Measurements from ENCODE around the gene TRPM5.

TRPM5 gene

GRCh38 chr11:2451916-2452315 lies 7.6 kb upstream of the TRPM5 start:
- DNase-seq: no peak

GRCh38 chr11:2451336-2451735 lies 7.0 kb upstream of the TRPM5 start:
- no peak for DNase-seq

- no peak for DNase-seq
Measured at GRCh38 chr11:2450321-2451041, 6.2 kb upstream of the TRPM5 start.

- DNase-seq: no peak
Measured at GRCh38 chr11:2449548-2450320, 5.4 kb upstream of the TRPM5 start.

- DNase-seq: no peak
Measured at GRCh38 chr11:2448661-2449547, 4.6 kb upstream of the TRPM5 start.

- DNase-seq: no peak
Measured at GRCh38 chr11:2447951-2448650, 3.8 kb upstream of the TRPM5 start.

GRCh38 chr11:2447253-2447950 lies 3.1 kb upstream of the TRPM5 start:
- DNase-seq: no peak

GRCh38 chr11:2446590-2447252 lies 2.4 kb upstream of the TRPM5 start:
- DNase-seq: no peak

- DNase-seq: peak in 2 of 3 experiments; percentile 23 to 37
Measured at GRCh38 chr11:2445746-2446551, 1.6 kb upstream of the TRPM5 start.

GRCh38 chr11:2444821-2445745 lies 769 bp upstream of the TRPM5 start, which contains the start of gene KCNQ1:
Gene KCNQ1 (plus strand): TSS chr11:2445008. CDS start chr11:2445099, 91 bp downstream.
- DNase-seq: peak in 2 of 3 experiments; percentile 64 to 71

- no peak for DNase-seq
Measured at GRCh38 chr11:2443406-2443805, 908 bp downstream of the TRPM5 start.

GRCh38 chr11:2442589-2442988 lies 1.7 kb downstream of the TRPM5 start:
- DNase-seq: peak in 1 of 3 experiments; percentile 21

GRCh38 chr11:2441171-2441570 lies 3.1 kb downstream of the TRPM5 start:
- no peak for DNase-seq

- DNase-seq: no peak
Measured at GRCh38 chr11:2440646-2441045, 3.7 kb downstream of the TRPM5 start.

- DNase-seq: no peak
Measured at GRCh38 chr11:2439820-2440219, 4.5 kb downstream of the TRPM5 start.

- DNase-seq: no peak
Measured at GRCh38 chr11:2437516-2437915, 6.8 kb downstream of the TRPM5 start.

GRCh38 chr11:2436521-2437031 lies 7.7 kb downstream of the TRPM5 start:
- DNase-seq: no peak

- no peak for DNase-seq
Measured at GRCh38 chr11:2436013-2436520, 8.2 kb downstream of the TRPM5 start.
